ENCODE measurements around the gene RNF113B. TPM values are rescaled to one million over a fixed set of nuclear protein-coding genes. Genes with fewer than 3 reads are reported as not detected.

The RNF113B gene
- total RNA-seq, 2 experiments from 2014 or later = not detected

- intact Hi-C loops (cut with micrococcal nuclease) = no loop called here
- ATAC-seq = no peak
- Mint-ChIP-seq H3K4me1 (ENCODE audit: low read depth) (no peaks in the 10 kb centered on the region), H3K4me3 (no peak overlapping the region), H3K27ac (no peak overlapping the region), H3K9me3 (no peaks in the 10 kb centered on the region), H3K36me3 (ENCODE audit: low read depth) (no peaks in the 10 kb centered on the region), H3K27me3 (peaks cover 4% of the 10 kb centered on the region)
- ChIA-PET POLR2A (no interaction called here), CTCF (no interaction called here)
- DNase-seq = no peak
- TF ChIP-seq CTCF (IDR thresholded peaks at IDR 0.05) = no peak
Measured at GRCh38 chr13:98180092-98180491, 3.0 kb upstream of the RNF113B start.

DNA sequence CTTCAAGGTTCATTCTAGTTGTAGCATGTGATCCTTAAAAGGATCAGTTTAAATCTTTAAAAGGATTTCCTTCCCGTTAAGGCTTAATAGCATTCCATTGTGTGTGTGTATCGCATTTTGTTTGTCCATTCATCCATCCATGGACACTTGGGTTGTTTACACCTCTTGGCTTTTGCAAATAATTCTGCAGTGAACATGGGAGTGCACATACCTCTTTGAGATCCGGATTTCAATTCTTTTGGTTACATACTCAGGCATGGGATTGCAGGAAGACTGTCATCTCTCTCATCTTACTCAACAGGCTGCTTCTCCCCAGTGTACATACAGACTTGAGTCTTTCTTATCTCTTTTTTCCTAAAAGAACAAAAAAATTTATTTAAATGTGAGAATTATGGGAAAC, 1.2 kb downstream of the RNF113B start:
- ChIA-PET CTCF (no interaction called here), POLR2A (no interaction called here)
- Mint-ChIP-seq H3K27ac (no peak overlapping the region), H3K9me3 (no peaks in the 10 kb centered on the region), H3K27me3 (peaks cover 9% of the 10 kb centered on the region), H3K36me3 (ENCODE audit: low read depth) (no peaks in the 10 kb centered on the region), H3K4me3 (no peak overlapping the region), H3K4me1 (ENCODE audit: low read depth) (no peaks in the 10 kb centered on the region)
- intact Hi-C loops (cut with micrococcal nuclease) = no loop called here
- DNase-seq = no peak
- ATAC-seq = no peak
- no peak for TF ChIP-seq CTCF (IDR thresholded peaks at IDR 0.05)

DNA sequence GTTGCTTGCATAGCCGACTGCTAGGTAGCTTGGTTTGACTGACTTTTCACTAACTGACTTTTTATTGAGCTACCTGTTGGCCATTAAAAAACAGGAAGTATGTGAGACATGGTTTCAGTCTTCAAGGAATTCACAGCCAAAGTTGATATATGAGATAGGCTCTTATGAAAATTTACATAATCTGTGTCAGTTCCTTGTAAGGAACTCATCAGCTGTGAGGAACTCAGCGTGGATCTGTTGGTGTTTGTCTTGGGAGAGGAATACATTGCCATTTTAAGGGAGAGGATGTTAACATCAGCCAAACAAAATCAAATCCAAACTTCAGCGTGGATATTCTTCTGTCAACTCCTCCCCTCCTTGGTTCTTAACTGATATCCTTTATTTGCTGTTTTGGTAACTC, 2.0 kb downstream of the RNF113B start:
- intact Hi-C loops (cut with micrococcal nuclease) = no loop called here
- Mint-ChIP-seq H3K36me3 (ENCODE audit: low read depth) (no peaks in the 10 kb centered on the region), H3K9me3 (no peaks in the 10 kb centered on the region), H3K4me3 (no peak overlapping the region), H3K27ac (no peak overlapping the region), H3K4me1 (ENCODE audit: low read depth) (no peaks in the 10 kb centered on the region), H3K27me3 (peaks cover 11% of the 10 kb centered on the region)
- CTCF ChIA-PET = no interaction called here
- ATAC-seq (no peak), DNase-seq (no peak)
- no peak for TF ChIP-seq CTCF (IDR thresholded peaks at IDR 0.05)
- POLR2A ChIA-PET = no interaction called here

DNA sequence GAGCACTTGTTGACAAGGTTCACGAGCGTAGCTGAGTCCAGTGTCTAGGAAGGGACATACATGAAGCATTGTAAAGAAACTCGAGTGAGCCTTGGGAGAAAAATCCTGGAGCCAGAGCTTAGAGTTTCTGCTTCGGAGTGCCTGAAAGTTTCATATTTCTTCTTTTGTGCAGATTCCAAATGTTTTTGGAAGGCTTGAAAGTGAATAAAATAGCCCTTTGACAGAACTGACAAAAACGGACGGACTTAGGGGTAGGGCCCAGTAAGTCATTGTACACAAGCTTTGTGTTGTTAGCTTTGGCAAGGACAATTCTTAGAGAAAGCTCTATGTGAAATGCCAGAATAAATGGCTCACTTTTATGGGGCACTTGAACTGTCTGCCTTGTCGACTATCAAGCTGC, 2.8 kb downstream of the RNF113B start:
- H3K27ac Mint-ChIP-seq = no peak overlapping the region
- H3K4me3 Mint-ChIP-seq = no peak overlapping the region
- H3K9me3 Mint-ChIP-seq = no peaks in the 10 kb centered on the region
- DNase-seq = no peak
- POLR2A ChIA-PET = interaction anchor here (0.6 to 0.7 kb wide), 2 partner anchors 365 to 853 kb away, joined by 3 read pairs; no protein-coding TSS in a partner anchor
- TF ChIP-seq CTCF (IDR thresholded peaks at IDR 0.05) = no peak
- no peak for ATAC-seq
- peaks cover 11% of the 10 kb centered on the region for H3K27me3 Mint-ChIP-seq
- no peaks in the 10 kb centered on the region for H3K4me1 Mint-ChIP-seq (ENCODE audit: low read depth)
- no peaks in the 10 kb centered on the region for H3K36me3 Mint-ChIP-seq (ENCODE audit: low read depth)
- intact Hi-C loops (cut with micrococcal nuclease) = no loop called here
- CTCF ChIA-PET = no interaction called here

GRCh38 chr13:98173431-98174152, 3.5 kb downstream of the RNF113B start:
- intact Hi-C loops (cut with micrococcal nuclease) = no loop called here
- no peak for DNase-seq
- Mint-ChIP-seq H3K36me3 (ENCODE audit: low read depth) (no peaks in the 10 kb centered on the region), H3K27me3 (peaks cover 10% of the 10 kb centered on the region), H3K9me3 (no peaks in the 10 kb centered on the region), H3K27ac (no peak overlapping the region), H3K4me1 (ENCODE audit: low read depth) (no peaks in the 10 kb centered on the region), H3K4me3 (no peak overlapping the region)
- ATAC-seq = no peak
- ChIA-PET POLR2A (interaction anchor here (0.7 to 1.1 kb wide), 2 partner anchors 10 to 366 kb away, joined by 3 read pairs; no protein-coding TSS in a partner anchor), CTCF (no interaction called here)
- no peak for TF ChIP-seq CTCF (IDR thresholded peaks at IDR 0.05)

Data from activated CD8-positive, alpha-beta T cell treated with anti-CD3 and anti-CD28 coated beads for 36 hours (primary cell).